Measurements from ENCODE around the gene LUC7L2. TPM values are rescaled to one million over a fixed set of nuclear protein-coding genes. Genes with fewer than 3 reads are reported as not detected.
"Not testable (repeated sequence)": the region's sequence is repeated elsewhere in the genome, so short reads cannot be mapped to it uniquely, and the experiment has no call there.

LUC7L2 gene
- total RNA-seq, 3 donors from 2014 or later: 77.3 to 108 (median 89.8) TPM

DNA sequence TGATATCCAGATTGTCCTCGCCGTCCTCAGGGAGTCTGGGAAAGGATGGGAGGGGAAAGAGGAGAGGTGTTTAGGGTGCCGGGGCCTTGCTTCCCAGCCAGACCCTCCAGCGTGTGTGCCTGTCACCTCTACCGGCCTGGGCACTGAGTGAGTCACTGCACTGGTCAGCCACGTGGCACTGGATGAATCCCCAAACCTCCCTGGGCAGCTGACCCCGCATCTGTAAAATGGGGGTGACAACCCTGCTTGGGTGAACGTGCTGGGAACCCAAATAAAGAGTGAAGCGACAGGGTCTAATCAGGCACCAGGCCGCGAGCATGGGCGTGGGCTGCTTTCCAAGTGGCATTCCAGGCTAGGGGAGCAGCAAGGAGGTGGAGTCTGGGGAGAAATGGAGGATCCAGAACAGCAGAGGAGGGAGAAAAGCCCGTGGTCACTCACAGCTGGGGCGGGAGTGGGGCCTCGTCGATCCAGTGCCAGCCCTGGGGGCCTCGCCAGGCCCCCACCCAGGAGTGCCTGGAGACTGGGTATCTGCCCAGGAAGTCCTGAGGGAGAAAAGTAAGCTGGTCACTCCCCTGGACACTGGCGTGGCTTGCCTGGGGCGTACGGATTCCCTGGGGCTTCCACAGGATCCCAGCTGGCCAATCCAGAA lies 94.1 kb downstream of the LUC7L2 start:
- intact Hi-C loops (cut with DNase I; ENCODE audit: low total_unique reads): no loop called here
- Histone ChIP-seq H3K4me1 (no peaks in the 10 kb centered on the region), H3K4me3 (no peak overlapping the region), H3K27me3 (no peaks in the 10 kb centered on the region), H3K27ac (no peak overlapping the region), H3K9me3 (no peaks in the 10 kb centered on the region), H3K36me3 (no peaks in the 10 kb centered on the region)
- no peak for TF ChIP-seq POLR2AphosphoS5 (IDR thresholded peaks at IDR 0.05)
- no peak for TF ChIP-seq POLR2A (IDR thresholded peaks at IDR 0.05)
- TF ChIP-seq, protein P1, sequence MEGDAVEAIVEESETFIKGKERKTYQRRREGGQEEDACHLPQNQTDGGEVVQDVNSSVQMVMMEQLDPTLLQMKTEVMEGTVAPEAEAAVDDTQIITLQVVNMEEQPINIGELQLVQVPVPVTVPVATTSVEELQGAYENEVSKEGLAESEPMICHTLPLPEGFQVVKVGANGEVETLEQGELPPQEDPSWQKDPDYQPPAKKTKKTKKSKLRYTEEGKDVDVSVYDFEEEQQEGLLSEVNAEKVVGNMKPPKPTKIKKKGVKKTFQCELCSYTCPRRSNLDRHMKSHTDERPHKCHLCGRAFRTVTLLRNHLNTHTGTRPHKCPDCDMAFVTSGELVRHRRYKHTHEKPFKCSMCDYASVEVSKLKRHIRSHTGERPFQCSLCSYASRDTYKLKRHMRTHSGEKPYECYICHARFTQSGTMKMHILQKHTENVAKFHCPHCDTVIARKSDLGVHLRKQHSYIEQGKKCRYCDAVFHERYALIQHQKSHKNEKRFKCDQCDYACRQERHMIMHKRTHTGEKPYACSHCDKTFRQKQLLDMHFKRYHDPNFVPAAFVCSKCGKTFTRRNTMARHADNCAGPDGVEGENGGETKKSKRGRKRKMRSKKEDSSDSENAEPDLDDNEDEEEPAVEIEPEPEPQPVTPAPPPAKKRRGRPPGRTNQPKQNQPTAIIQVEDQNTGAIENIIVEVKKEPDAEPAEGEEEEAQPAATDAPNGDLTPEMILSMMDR (IDR thresholded peaks at IDR 0.05): no peak
- no peak for DNase-seq (ENCODE audit: low spot score in 2 of 2)

DNA sequence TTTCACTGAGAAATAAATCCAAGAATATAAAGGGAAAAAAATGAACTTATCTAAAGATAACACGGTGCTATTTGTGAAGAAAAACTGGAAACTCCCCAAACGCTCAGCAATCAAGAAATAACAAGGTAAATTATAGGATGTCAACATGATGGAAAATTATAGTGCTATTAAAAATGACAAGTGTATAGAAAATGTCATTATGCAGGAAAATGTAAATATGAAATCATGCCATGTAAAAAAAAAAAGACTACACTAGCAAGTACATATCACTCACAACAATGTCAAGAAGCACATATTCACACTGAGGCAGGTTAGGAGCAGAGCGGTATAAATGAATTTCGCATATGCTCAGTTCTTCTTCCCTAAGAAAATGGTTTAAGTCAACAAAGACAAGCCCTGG lies 96.1 kb downstream of the LUC7L2 start:
- intact Hi-C loops (cut with DNase I; ENCODE audit: low total_unique reads): no loop called here
- H3K27me3 ChIP-seq: no peaks in the 10 kb centered on the region
- TF ChIP-seq POLR2A (IDR thresholded peaks at IDR 0.05): no peak
- TF ChIP-seq, protein P1 (IDR thresholded peaks at IDR 0.05): no peak
- TF ChIP-seq POLR2AphosphoS5 (IDR thresholded peaks at IDR 0.05): no peak

DNA sequence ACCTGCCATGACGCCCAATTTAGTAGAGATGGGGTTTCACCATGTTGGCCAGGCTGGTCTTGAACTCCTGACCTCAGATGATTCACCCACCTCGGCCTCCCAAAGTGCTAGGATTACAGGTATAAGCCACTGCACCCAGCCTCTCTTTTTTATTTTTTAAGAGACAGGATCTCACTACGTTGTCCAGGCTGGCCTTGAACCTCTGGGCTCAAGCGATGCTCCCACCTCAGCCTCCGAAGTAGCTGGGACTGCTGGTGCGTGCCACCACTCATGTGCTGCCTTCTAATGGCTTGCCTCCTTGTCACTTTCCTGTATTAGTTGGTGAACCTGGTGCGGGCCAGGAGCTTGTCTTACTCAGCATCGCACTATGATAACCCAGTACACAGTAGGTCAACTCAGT lies 96.8 kb downstream of the LUC7L2 start:
- no peak overlapping the region for H3K27ac ChIP-seq
- TF ChIP-seq POLR2AphosphoS5 (IDR thresholded peaks at IDR 0.05) (no peak), POLR2A (IDR thresholded peaks at IDR 0.05) (no peak)
- TF ChIP-seq, protein P1 (IDR thresholded peaks at IDR 0.05): no peak

More for the DNA sequence above, 96.1 kb downstream of the LUC7L2 start:
- Histone ChIP-seq H3K9me3 (no peaks in the 10 kb centered on the region), H3K27ac (no peak overlapping the region), H3K4me3 (no peak overlapping the region), H3K4me1 (no peaks in the 10 kb centered on the region), H3K36me3 (no peaks in the 10 kb centered on the region)
- DNase-seq (ENCODE audit: low spot score in 2 of 2): no peak

DNA sequence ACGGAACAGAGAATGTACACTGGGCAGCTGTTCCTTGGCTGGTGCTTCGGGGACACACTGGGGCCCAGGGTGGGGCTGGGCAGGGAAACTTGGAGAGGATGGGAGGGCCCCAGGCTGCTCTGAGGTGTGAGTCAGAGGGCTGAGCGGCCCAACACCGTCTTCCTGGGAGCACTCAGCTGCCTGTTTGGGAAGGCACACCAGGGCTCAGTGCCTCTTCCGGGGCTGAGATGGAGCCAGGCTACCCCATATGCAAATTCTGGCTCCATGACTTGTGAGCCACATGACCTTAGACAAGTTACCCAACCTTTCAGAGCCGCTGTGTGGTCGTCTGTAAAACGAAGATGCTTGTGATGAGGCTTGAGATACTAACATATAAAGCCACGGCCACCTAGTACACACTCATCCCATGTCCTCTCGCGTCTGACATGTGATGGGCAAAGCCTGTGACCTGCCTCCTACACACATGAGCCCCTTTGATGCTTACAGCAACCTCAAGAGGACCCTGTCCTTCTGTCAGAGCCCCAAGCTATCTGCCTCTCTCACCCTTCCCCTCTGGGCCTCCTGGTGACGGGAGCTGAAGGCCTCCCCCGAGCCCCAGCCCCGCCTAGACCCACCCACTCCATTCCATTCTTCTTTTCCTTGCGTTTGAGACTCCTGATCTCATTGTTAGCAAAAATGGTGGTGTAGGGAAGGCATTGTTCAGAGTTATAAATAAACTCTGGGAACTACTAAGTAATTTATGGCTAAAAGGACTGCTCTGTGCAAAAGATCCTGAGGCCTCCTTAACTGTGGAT lies 97.7 kb downstream of the LUC7L2 start:
- H3K27me3 ChIP-seq: no peaks in the 10 kb centered on the region
- intact Hi-C loops (cut with DNase I; ENCODE audit: low total_unique reads): no loop called here
- no peaks in the 10 kb centered on the region for H3K4me1 ChIP-seq
- TF ChIP-seq, protein P1 (IDR thresholded peaks at IDR 0.05): no peak
- TF ChIP-seq POLR2AphosphoS5 (IDR thresholded peaks at IDR 0.05): no peak
- no peak for TF ChIP-seq POLR2A (IDR thresholded peaks at IDR 0.05)
- H3K27ac ChIP-seq: no peak overlapping the region
- no peak overlapping the region for H3K4me3 ChIP-seq
- no peak for DNase-seq (ENCODE audit: low spot score in 2 of 2)
- H3K36me3 ChIP-seq: no peaks in the 10 kb centered on the region
- H3K9me3 ChIP-seq: no peaks in the 10 kb centered on the region

More for the DNA sequence above, 96.8 kb downstream of the LUC7L2 start:
- H3K27me3 ChIP-seq: no peaks in the 10 kb centered on the region
- no peaks in the 10 kb centered on the region for H3K4me1 ChIP-seq
- H3K4me3 ChIP-seq: no peak overlapping the region
- no peaks in the 10 kb centered on the region for H3K9me3 ChIP-seq
- no peaks in the 10 kb centered on the region for H3K36me3 ChIP-seq
- intact Hi-C loops (cut with DNase I; ENCODE audit: low total_unique reads): no loop called here
- no peak for DNase-seq (ENCODE audit: low spot score in 2 of 2)

DNA sequence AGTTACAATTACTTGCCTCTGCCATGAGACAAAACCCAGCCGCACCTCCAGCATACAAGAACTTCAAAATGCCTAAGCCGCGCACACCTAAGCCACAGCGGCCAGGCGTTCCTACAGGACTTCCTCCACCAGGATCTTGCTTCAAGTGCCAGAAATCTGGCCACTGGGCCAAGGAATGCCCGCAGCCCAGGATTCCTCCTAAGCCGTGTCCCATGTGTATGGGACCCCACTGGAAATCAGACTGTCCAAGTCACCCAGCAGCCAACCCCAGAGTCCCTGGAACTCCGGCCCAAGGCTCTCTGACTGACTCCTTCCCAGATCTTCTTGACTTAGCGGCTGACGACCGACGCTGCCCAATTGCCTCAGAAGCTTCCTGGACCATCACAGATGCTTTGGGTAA lies 103.7 kb downstream of the LUC7L2 start:
- DNase-seq (ENCODE audit: low spot score in 2 of 2); H3K4me1 ChIP-seq; intact Hi-C loops (cut with DNase I; ENCODE audit: low total_unique reads); H3K4me3 ChIP-seq; H3K36me3 ChIP-seq; H3K27ac ChIP-seq; H3K27me3 ChIP-seq; H3K9me3 ChIP-seq: not testable (repeated sequence)

DNA sequence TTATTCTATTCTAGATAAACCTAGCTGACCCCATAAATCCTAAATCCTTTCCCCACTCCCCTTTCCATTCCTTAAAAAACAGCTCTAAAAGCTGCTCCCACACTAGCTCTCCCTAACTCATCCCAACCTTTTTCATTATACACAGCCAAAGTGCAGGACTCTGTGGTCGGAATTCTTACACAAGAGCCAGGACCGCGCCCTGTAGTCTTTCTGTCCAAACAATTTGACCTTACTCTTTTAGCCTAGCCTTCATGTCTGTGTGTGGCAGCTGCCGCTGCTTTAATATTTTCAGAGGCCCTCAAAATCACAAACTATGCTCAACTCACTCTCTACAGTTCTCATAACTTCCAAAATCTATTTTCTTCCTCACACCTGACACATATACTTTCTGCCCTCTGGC lies 104.8 kb downstream of the LUC7L2 start:
- H3K4me1 ChIP-seq; H3K36me3 ChIP-seq; H3K4me3 ChIP-seq; H3K27ac ChIP-seq; intact Hi-C loops (cut with DNase I; ENCODE audit: low total_unique reads); DNase-seq (ENCODE audit: low spot score in 2 of 2); H3K27me3 ChIP-seq; H3K9me3 ChIP-seq: not testable (repeated sequence)

DNA sequence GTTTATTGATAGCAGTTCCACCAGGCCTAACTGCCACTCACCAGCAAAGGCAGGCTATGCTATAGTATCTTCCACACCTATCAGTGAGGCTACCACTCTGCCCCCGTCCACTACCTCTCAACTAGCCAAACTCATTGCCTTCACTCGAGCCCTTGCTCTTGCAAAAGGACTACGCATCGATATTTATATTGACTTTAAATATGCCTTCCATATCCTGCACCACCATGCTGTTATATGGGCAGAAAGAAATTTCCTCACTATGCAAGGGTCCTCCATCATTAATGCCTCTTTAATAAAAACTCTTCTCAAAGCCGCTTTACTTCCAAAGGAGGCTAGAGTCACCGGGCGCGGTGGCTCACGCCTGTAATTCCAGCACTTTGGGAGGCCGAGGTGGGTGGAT lies 105.4 kb downstream of the LUC7L2 start:
- H3K4me3 ChIP-seq; H3K27me3 ChIP-seq; H3K27ac ChIP-seq; DNase-seq (ENCODE audit: low spot score in 2 of 2); H3K4me1 ChIP-seq; intact Hi-C loops (cut with DNase I; ENCODE audit: low total_unique reads); H3K9me3 ChIP-seq; H3K36me3 ChIP-seq: not testable (repeated sequence)

DNA sequence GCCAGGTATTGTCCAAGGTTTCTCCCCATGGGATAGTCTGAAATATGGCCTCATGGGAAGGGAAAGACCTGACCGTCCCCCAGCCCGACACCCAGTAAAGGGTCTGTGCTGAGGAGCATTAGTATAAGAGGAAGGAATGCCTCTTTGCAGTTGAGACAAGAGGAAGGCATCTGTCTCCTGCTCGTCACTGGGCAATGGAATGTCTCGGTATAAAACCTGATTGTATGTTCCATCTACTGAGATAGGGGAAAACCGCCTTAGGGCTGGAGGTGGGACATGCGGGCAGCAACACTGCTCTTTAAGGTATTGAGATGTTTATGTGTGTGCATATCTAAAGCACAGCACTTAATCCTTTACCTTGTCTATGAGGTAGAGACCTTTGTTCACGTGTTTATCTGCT lies 108.0 kb downstream of the LUC7L2 start:
- H3K9me3 ChIP-seq; intact Hi-C loops (cut with DNase I; ENCODE audit: low total_unique reads); DNase-seq (ENCODE audit: low spot score in 2 of 2); H3K27ac ChIP-seq; H3K36me3 ChIP-seq; H3K4me1 ChIP-seq; H3K4me3 ChIP-seq; H3K27me3 ChIP-seq: not testable (repeated sequence)

DNA sequence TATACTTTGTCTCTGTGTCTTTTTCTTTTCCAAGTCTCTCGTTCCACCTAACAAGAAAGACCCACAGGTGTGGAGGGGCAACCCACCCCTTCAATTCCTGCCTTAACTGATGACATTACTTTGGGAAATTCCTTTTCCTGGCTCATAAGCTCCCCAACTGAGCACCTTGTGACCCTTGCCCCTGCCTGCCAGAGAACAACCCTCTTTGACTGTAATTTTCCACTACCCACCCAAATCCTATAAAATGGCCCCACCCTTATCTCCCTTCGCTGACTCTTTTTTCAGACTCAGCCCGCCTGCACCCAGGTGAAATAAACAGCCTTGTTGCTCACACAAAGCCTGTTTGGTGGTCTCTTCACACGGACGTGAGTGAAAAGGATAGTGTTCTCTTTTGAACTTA lies 108.6 kb downstream of the LUC7L2 start:
- H3K4me1 ChIP-seq; H3K9me3 ChIP-seq; intact Hi-C loops (cut with DNase I; ENCODE audit: low total_unique reads); H3K4me3 ChIP-seq; H3K27ac ChIP-seq; DNase-seq (ENCODE audit: low spot score in 2 of 2); H3K36me3 ChIP-seq; H3K27me3 ChIP-seq: not testable (repeated sequence)

Measured in breast epithelium (tissue), 4 donors.